SU-DHL-6 (cell line): ENCODE data around the gene SPINK1.
"Not testable (repeated sequence)": the region's sequence is repeated elsewhere in the genome, so short reads cannot be mapped to it uniquely, and the experiment has no call there.

Experiments used
- H2AFZ ChIP-seq: fragments of 200-600 bp; sonication (generic); 2 replicates; pipeline ENCODE4 v1.6.1; 2014; ENCODE audit warnings: low read depth, mild to moderate bottlenecking, moderate library complexity, mixed read lengths, antibody characterized with exemption, low read length; ENCODE audit not compliant: severe bottlenecking
- H3F3A ChIP-seq: fragments of 200-600 bp; shearing (Covaris generic); 2 replicates; pipeline ENCODE4 v1.6.0; 2016; ENCODE audit warnings: antibody characterized with exemption, mild to moderate bottlenecking; ENCODE audit not compliant: insufficient read depth
- H3K27ac ChIP-seq: fragments of 200-600 bp; sonication (generic); 2 replicates; pipeline ENCODE4 v1.5.1; 2016; ENCODE audit warnings: low read depth, mild to moderate bottlenecking, low read length, moderate library complexity, mixed read lengths
- H3K27me3 ChIP-seq: fragments of 200-600 bp; sonication (generic), shearing (Covaris generic); 2 replicates; pipeline ENCODE4 v1.6.0; 2014; ENCODE audit warnings: mild to moderate bottlenecking, low read length
- H3K36me3 ChIP-seq: fragments of 200-600 bp; sonication (generic); 2 replicates; pipeline ENCODE4 v1.6.1; 2014; ENCODE audit warnings: mild to moderate bottlenecking, low read length, mixed read lengths
- H3K4me2 ChIP-seq: fragments of 300-600, 200-600 bp; shearing (Covaris generic), sonication (generic); 2 replicates; pipeline ENCODE4 v1.6.0; 2014; ENCODE audit warnings: low read length, low read depth, mild to moderate bottlenecking; ENCODE audit not compliant: poor library complexity, severe bottlenecking
- H3K4me3 ChIP-seq: fragments of 200-600 bp; sonication (generic); 2 replicates; pipeline ENCODE4 v1.5.1; 2014; ENCODE audit warnings: antibody characterized with exemption, low read length, mild to moderate bottlenecking, mixed read lengths; ENCODE audit not compliant: insufficient read depth, poor library complexity, severe bottlenecking
- H3K79me2 ChIP-seq: fragments of 200-600 bp; sonication (generic); 2 replicates; pipeline ENCODE4 v1.6.1; 2014; ENCODE audit warnings: mild to moderate bottlenecking, low read length, moderate library complexity; ENCODE audit not compliant: insufficient read depth
- H3K9ac ChIP-seq: fragments of 200-600 bp; sonication (generic); 2 replicates; pipeline ENCODE4 v1.7.0; 2014; ENCODE audit warnings: mild to moderate bottlenecking, low read length
- H3K9me2 ChIP-seq: fragments of 200-600 bp; sonication (generic); replicated peaks from 2 replicates; pipeline ENCODE4 v1.6.1; 2014; ENCODE audit warnings: low read length; ENCODE audit not compliant: insufficient read depth
- H3K9me3 ChIP-seq: fragments of 200-600 bp; sonication (generic); 2 replicates; pipeline ENCODE4 v1.6.1; 2014; ENCODE audit warnings: low read length, mixed read lengths; ENCODE audit not compliant: insufficient read depth
- H4K20me1 ChIP-seq: fragments of 200-600 bp; sonication (generic); 2 replicates; pipeline ENCODE4 v1.6.1; 2014; ENCODE audit warnings: low read depth, mild to moderate bottlenecking, antibody characterized with exemption, low read length, moderate library complexity, mixed read lengths
- CTCF ChIP-seq: fragments of 200-600 bp; sonication (generic); IDR thresholded peaks from one replicate; pipeline ENCODE4 v1.5.1; 2017; ENCODE audit warnings: antibody characterized with exemption, mild to moderate bottlenecking, low read length, moderate library complexity; ENCODE audit not compliant: insufficient read depth, poor library complexity, severe bottlenecking
- EZH2phosphoT487 ChIP-seq: fragments of 200-600 bp; sonication (generic), shearing (Covaris generic); conservative IDR thresholded peaks from 2 replicates; pipeline ENCODE4 v1.6.1; 2018; ENCODE audit warnings: mild to moderate bottlenecking, antibody characterized with exemption, low read length, moderate library complexity, mixed read lengths

The SPINK1 gene

GRCh38 chr5:147805030-147805454, 26.4 kb downstream of the SPINK1 start:
- no peak overlapping the region for H3K9ac ChIP-seq
- no peaks in the 10 kb centered on the region for H4K20me1 ChIP-seq
- no peaks in the 10 kb centered on the region for H3F3A ChIP-seq
- H3K4me2 ChIP-seq: peak overlapping the region; percentile 30
- H3K36me3 ChIP-seq: no peaks in the 10 kb centered on the region
- no peaks in the 10 kb centered on the region for H3K9me2 ChIP-seq
- no peak overlapping the region for H3K27ac ChIP-seq
- H3K4me3 ChIP-seq: no peak overlapping the region
- H3K79me2 ChIP-seq: no peaks in the 10 kb centered on the region
- no peak overlapping the region for H2AFZ ChIP-seq
- no peaks in the 10 kb centered on the region for H3K9me3 ChIP-seq
- TF ChIP-seq EZH2phosphoT487: no peak
- TF ChIP-seq CTCF: no peak
- H3K27me3 ChIP-seq: no peaks in the 10 kb centered on the region

GRCh38 chr5:147804334-147804733, 27.1 kb downstream of the SPINK1 start:
- TF ChIP-seq CTCF: no peak
- TF ChIP-seq EZH2phosphoT487: no peak
- no peak overlapping the region for H3K27ac ChIP-seq
- H3K9ac ChIP-seq: no peak overlapping the region
- no peaks in the 10 kb centered on the region for H4K20me1 ChIP-seq
- no peaks in the 10 kb centered on the region for H3K9me3 ChIP-seq
- H3K36me3 ChIP-seq: no peaks in the 10 kb centered on the region
- no peak overlapping the region for H3K4me3 ChIP-seq
- no peaks in the 10 kb centered on the region for H3K9me2 ChIP-seq
- no peaks in the 10 kb centered on the region for H3F3A ChIP-seq
- no peaks in the 10 kb centered on the region for H3K27me3 ChIP-seq
- H3K4me2 ChIP-seq: peak overlapping the region; percentile 30
- H3K79me2 ChIP-seq: no peaks in the 10 kb centered on the region
- H2AFZ ChIP-seq: no peak overlapping the region

GRCh38 chr5:147803926-147804325, 27.5 kb downstream of the SPINK1 start:
- Histone ChIP-seq H3K36me3 (no peaks in the 10 kb centered on the region), H3K27ac (no peak overlapping the region), H3K9ac (no peak overlapping the region), H2AFZ (no peak overlapping the region), H3K9me3 (no peaks in the 10 kb centered on the region), H3K79me2 (no peaks in the 10 kb centered on the region), H3K9me2 (no peaks in the 10 kb centered on the region), H3K27me3 (no peaks in the 10 kb centered on the region), H4K20me1 (no peaks in the 10 kb centered on the region), H3K4me3 (no peak overlapping the region), H3K4me2 (peak overlapping the region; percentile 30), H3F3A (no peaks in the 10 kb centered on the region)
- TF ChIP-seq CTCF (no peak), EZH2phosphoT487 (no peak)

- H3K9me2 ChIP-seq, H3K4me3 ChIP-seq, H3K27me3 ChIP-seq, H3K36me3 ChIP-seq, H3K9me3 ChIP-seq, H3K4me2 ChIP-seq, H3K27ac ChIP-seq, H2AFZ ChIP-seq, H4K20me1 ChIP-seq, H3F3A ChIP-seq, H3K79me2 ChIP-seq, H3K9ac ChIP-seq: not testable (repeated sequence)
These were observed 28.3 kb downstream of the SPINK1 start for GRCh38 chr5:147803161-147803560.
